HUES48 (cell line): ENCODE results near the gene CLIP2.
"Not testable (repeated sequence)": the region's sequence is repeated elsewhere in the genome, so short reads cannot be mapped to it uniquely, and the experiment has no call there.

Experiments used
- H3K27ac ChIP-seq: one replicate; pipeline ENCODE4 v1.7.0; 2013; ENCODE audit warnings: low read depth, low read length, inconsistent platforms
- H3K27me3 ChIP-seq: 2 replicates; pipeline ENCODE4 v1.6.1; 2013; ENCODE audit warnings: mild to moderate bottlenecking, low read length; ENCODE audit not compliant: control insufficient read depth, insufficient read depth
- H3K36me3 ChIP-seq: 2 replicates; pipeline ENCODE4 v1.6.1; 2013; ENCODE audit warnings: low read length; ENCODE audit not compliant: control insufficient read depth, insufficient read depth
- H3K4me1 ChIP-seq: 2 replicates; pipeline ENCODE4 v1.6.1; 2013; ENCODE audit warnings: mild to moderate bottlenecking, low read length; ENCODE audit not compliant: control insufficient read depth, insufficient read depth
- H3K4me3 ChIP-seq: 2 replicates; pipeline ENCODE4 v1.5.1; 2013; ENCODE audit warnings: mild to moderate bottlenecking, low read depth, low read length
- H3K9ac ChIP-seq: 2 replicates; pipeline ENCODE4 v1.6.1; 2013; ENCODE audit warnings: mild to moderate bottlenecking, low read depth, low read length, moderate library complexity
- H3K9me3 ChIP-seq: 2 replicates; pipeline ENCODE4 v1.6.1; 2013; ENCODE audit warnings: low read length; ENCODE audit not compliant: control insufficient read depth, insufficient read depth

Gene CLIP2

DNA sequence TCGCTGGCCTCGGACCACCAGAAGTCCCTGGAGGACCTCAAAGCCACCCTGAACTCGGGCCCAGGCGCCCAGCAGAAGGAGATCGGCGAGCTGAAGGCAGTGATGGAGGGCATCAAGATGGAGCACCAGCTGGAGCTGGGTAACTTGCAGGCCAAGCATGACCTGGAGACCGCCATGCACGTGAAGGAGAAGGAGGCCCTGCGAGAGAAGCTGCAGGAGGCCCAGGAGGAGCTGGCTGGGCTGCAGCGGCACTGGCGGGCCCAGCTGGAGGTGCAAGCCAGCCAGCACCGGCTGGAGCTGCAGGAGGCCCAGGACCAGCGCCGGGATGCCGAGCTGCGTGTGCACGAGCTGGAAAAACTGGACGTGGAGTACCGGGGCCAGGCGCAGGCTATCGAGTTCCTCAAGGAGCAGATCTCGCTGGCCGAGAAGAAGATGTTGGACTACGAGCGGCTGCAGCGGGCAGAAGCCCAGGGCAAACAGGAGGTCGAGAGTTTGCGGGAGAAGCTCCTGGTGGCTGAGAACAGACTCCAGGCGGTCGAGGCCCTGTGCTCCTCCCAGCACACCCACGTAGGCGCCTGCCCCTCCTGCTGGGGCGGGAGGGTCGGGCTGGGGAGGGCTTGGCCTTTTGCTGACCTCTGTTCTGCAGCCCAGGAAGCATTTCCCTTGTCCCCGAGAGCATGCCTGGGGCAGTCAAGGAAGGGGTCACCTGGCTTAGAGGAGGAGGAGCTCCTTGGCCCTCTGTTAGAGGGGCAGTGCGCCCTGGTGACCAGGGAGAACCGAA is 87.2 kb downstream of the CLIP2 start:
- Histone ChIP-seq H3K4me1 (peaks cover 9% of the 10 kb centered on the region), H3K9me3 (no peaks in the 10 kb centered on the region), H3K36me3 (0 out of 2 replicates have a peak, but pooled peaks cover 3% of the 10 kb centered on the region), H3K27me3 (no peaks in the 10 kb centered on the region), H3K27ac (no peak overlapping the region), H3K9ac (no peak overlapping the region), H3K4me3 (no peak overlapping the region)

DNA sequence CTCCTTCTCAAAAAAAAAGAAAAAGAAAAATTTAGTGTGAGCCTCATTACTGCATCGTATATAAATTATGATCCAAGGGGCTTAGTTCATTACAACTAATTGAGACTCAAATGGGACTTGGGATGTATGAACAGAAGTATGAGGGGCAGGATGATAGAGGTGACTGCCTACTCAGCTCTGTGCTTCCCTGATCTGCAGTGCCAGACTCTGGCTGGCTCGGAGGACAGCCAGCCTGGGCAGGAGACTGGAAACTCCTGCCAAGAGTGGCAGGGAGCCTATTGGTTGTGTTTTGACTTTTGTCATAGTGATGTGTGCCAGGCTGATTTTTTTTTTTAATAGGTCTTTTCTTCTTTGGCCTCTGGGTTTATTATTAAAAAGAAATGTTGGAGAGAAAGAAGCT is 90.7 kb downstream of the CLIP2 start:
- H3K4me1 ChIP-seq, result 0 out of 2 replicates have a peak, but pooled peaks cover 3% of the 10 kb centered on the region
- no peak overlapping the region for H3K9ac ChIP-seq
- no peak overlapping the region for H3K27ac ChIP-seq

DNA sequence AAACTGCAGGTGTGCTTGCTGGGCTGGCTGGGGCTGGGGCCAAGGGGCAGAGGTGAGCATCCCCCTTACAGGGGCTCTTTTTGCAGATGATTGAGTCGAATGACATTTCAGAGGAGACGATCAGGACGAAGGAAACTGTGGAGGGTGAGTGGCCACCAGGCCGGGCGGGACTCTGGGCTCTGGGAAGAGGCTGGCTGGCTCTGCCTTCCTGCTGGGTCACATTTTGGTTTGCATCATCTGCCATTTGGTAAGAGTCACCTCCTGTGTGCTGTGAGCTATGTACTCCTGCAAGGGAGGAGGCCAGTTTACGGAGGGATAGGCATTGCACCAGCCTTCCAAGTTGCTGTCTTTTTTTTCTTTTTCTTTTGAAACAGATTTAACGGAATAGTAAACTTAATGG is 91.5 kb downstream of the CLIP2 start:
- H3K36me3 ChIP-seq, result peaks cover 5% of the 10 kb centered on the region; the same call in 1 of the 2 replicates

More for the DNA sequence above, 90.7 kb downstream of the CLIP2 start:
- Histone ChIP-seq H3K9me3 (no peaks in the 10 kb centered on the region), H3K27me3 (no peaks in the 10 kb centered on the region), H3K36me3 (peaks cover 5% of the 10 kb centered on the region; the same call in 1 of the 2 replicates), H3K4me3 (no peak overlapping the region)

DNA sequence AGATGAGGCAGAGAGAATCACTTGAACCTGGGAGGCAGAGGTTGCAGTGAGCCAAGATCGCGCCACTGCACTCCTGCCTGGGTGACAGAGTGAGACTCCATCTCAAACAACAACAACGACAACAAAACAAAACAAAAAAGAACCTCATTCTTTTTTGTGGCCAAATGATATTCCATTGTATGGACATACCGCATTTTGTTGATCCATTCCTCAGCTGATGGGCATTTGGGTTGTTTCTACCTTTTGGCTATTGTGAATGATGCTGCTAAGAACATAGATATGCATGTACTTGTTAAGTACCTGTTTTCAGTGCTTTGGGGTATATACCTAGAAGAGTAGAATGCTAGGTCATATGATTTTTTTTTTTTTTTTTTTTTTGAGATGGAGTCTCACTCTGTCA is 94.9 kb downstream of the CLIP2 start:
- peaks cover 15% of the 10 kb centered on the region for H3K36me3 ChIP-seq
- not testable (repeated sequence) for H3K9me3 ChIP-seq, H3K9ac ChIP-seq, H3K4me1 ChIP-seq, H3K4me3 ChIP-seq, H3K27me3 ChIP-seq, H3K27ac ChIP-seq

More for the DNA sequence above, 91.5 kb downstream of the CLIP2 start:
- no peak overlapping the region for H3K27ac ChIP-seq
- no peak overlapping the region for H3K4me3 ChIP-seq
- 0 out of 2 replicates have a peak, but pooled peaks cover 3% of the 10 kb centered on the region for H3K4me1 ChIP-seq
- no peak overlapping the region for H3K9ac ChIP-seq
- no peaks in the 10 kb centered on the region for H3K27me3 ChIP-seq
- H3K9me3 ChIP-seq, result no peaks in the 10 kb centered on the region

DNA sequence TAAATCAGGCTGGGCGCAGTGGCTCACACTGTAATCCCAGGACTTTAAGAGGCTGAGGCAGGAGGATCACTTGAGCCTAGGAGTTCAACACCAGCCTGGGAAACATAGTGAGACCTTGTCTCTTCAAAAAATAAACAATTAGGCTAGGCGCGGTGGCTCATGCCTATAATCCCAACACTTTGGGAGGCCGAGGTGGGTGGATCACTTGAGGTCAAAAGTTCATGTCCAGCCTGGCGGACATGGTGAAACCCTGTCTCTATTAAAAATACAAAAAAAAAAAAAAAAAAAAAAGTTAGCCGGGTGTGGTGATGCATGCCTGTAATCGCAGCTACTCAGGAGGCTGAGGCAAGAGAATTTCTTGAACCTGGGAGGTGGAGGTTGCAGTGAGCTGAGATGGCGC is 95.6 kb downstream of the CLIP2 start:
- not testable (repeated sequence) for H3K4me3 ChIP-seq, H3K27ac ChIP-seq, H3K9me3 ChIP-seq, H3K9ac ChIP-seq, H3K4me1 ChIP-seq, H3K27me3 ChIP-seq
- H3K36me3 ChIP-seq, result peaks cover 17% of the 10 kb centered on the region

DNA sequence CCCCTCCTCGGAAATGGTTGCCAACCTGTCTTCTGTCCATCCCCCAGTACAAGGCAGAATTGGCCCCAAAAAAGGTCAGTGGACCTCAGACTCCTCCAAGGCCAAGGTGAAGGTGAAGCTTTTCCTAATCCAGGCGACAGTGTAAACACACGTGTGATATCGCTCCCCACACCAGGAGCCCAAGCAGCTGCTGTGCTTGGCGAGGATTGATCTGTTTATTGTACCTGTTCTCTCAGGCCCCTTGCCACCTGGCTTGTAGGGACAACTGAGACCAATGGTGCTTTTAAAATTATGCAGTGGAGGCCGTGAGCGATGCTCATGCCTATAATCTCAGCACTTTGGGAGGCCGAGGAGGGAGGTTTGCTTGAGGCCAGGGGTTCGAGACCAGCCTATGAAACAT is 98.4 kb downstream of the CLIP2 start:
- Histone ChIP-seq H3K9ac (no peak overlapping the region), H3K4me3 (no peak overlapping the region), H3K27me3 (no peaks in the 10 kb centered on the region), H3K9me3 (no peaks in the 10 kb centered on the region), H3K27ac (no peak overlapping the region), H3K4me1 (no peaks in the 10 kb centered on the region), H3K36me3 (peaks cover 20% of the 10 kb centered on the region)

DNA sequence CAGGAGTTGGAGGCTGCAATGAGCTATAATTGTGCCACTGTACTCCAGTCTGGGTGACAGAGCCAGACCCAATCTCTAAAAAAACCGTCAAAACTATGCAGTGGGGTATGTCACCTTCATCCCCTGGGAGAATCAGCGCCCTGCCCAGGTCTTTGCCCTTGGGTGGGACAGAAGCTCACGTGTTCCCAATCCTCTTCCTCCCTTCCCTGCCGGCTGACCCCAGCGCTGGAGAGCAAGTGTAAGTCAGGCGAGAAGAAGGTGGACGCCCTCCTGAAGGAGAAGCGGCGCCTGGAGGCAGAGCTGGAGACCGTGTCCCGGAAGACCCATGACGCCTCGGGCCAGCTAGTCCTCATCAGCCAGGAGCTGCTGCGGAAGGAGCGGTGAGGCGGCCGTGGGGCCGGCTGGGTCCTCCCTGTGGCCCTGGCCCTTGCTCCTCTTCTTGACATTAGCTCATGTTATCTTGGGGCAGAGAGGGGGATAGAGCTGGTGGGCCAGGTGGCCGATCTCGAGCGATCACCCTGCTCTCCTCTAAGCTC is 99.7 kb downstream of the CLIP2 start:
- Histone ChIP-seq H3K9me3 (no peaks in the 10 kb centered on the region), H3K27ac (no peak overlapping the region), H3K9ac (no peak overlapping the region), H3K4me1 (peaks cover 2% of the 10 kb centered on the region; the same call in 1 of the 2 replicates), H3K4me3 (no peak overlapping the region), H3K36me3 (peaks cover 20% of the 10 kb centered on the region), H3K27me3 (no peaks in the 10 kb centered on the region)

DNA sequence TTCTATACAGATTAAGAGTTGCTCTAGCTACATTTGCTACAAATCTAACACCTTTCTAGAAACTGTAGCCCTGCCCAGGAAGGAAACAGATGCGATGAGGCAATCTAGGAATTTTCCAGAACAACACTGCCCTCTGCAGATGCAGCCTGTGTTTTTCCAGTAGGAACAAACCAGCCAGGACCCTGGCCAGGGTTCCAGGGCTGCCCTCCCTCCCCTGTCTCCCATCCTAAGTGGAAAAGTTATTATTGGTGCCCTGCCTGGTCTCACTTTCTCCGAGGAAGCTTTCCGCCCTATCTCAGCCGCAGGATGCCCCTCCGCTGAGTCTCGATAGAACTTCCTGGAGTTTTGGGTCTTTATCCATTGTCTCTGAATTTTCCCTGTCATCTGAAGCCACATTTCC is 104.5 kb downstream of the CLIP2 start:
- H3K4me1 ChIP-seq, H3K9ac ChIP-seq, H3K4me3 ChIP-seq, H3K9me3 ChIP-seq, H3K27me3 ChIP-seq, H3K27ac ChIP-seq: not testable (repeated sequence)
- peaks cover 19% of the 10 kb centered on the region for H3K36me3 ChIP-seq

DNA sequence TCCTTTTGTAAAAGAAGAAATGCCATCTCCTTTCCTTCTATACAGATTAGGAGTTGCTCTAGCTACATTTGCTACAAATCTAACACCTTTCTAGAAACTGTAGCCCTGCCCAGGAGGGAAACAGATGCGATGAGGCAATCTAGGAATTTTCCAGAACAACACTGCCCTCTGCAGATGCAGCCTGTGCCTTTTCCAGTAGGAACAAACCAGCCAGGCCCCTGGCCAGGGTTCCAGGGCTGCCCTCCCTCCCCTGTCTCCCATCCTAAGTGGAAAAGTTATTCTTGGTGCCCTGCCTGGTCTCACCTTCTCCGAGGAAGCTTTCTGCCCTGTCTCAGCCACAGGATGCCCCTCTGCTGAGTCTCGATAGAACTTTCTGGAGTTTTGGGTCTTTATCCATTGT is 105.4 kb downstream of the CLIP2 start:
- not testable (repeated sequence) for H3K27me3 ChIP-seq, H3K27ac ChIP-seq, H3K9me3 ChIP-seq, H3K9ac ChIP-seq, H3K4me3 ChIP-seq, H3K4me1 ChIP-seq
- H3K36me3 ChIP-seq, result peaks cover 13% of the 10 kb centered on the region

DNA sequence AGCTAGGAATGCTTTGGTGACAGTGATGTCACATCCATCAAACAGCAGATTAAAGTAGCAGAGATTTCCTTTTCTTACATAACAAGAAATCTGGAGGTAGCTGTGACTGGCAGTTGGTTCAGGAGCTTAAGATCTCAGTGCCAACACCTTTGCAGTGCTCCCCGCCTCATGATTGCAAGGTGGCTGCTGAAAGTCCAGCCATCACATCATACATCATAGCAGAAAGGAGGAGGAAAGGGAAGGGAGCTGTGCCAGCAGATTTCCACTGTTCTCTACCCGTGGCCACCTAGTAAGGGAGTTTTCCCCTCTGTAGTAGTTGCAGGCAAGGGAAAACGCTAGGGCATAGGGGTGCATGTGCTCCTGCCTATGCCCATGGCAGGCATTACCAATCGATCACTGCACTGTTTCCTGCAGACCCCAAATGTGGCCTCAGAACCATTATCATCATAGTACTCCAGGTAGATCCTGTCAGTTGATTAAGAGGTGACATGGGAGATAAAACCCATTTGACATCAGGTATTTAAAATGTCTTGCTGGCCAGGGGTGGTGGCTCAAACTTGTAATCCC is 106.6 kb downstream of the CLIP2 start:
- peaks cover 16% of the 10 kb centered on the region for H3K36me3 ChIP-seq
- H3K9ac ChIP-seq, result no peak overlapping the region
- no peak overlapping the region for H3K27ac ChIP-seq
- H3K27me3 ChIP-seq, result no peaks in the 10 kb centered on the region
- H3K4me3 ChIP-seq, result no peak overlapping the region
- H3K9me3 ChIP-seq, result no peaks in the 10 kb centered on the region
- H3K4me1 ChIP-seq, result peaks cover 3% of the 10 kb centered on the region; the same call in 1 of the 2 replicates

DNA sequence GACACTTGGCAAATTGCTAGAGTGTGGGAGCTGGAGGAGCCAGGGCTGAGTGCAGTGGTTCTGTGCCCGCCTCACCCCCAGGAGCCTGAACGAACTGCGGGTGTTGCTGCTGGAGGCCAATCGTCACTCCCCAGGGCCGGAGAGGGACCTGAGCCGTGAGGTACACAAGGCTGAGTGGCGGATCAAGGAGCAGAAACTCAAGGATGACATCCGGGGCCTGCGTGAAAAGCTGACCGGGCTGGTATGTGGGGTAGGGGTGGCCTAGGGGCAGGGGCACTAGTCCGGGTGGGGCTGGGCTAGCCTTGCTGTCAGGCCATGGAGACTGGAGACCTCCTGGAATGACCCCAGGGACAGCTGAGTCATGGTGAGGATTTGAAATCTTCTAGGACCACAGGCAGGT is 107.8 kb downstream of the CLIP2 start:
- H3K4me3 ChIP-seq, result no peak overlapping the region
- H3K4me1 ChIP-seq, result peaks cover 3% of the 10 kb centered on the region; the same call in 1 of the 2 replicates
- H3K36me3 ChIP-seq, result peaks cover 14% of the 10 kb centered on the region
- no peaks in the 10 kb centered on the region for H3K9me3 ChIP-seq
- H3K27ac ChIP-seq, result no peak overlapping the region
- no peak overlapping the region for H3K9ac ChIP-seq
- H3K27me3 ChIP-seq, result no peaks in the 10 kb centered on the region
